ENCODE results near the gene DNAI1.

Gene DNAI1

GRCh38 chr9:34555500-34555899 is 96.9 kb downstream of the DNAI1 start:
- H3K9me3 ChIP-seq (ENCODE audit: control insufficient read depth, insufficient read depth, low read length): no peaks in the 10 kb centered on the region
- H3K9ac ChIP-seq (ENCODE audit: low read depth, low read length): no peak overlapping the region
- H3K4me1 ChIP-seq (ENCODE audit: insufficient read depth, low read length): peaks cover 22% of the 10 kb centered on the region
- no peaks in the 10 kb centered on the region for H3K36me3 ChIP-seq (ENCODE audit: insufficient read depth, low read length)

GRCh38 chr9:34555936-34556525 is 97.4 kb downstream of the DNAI1 start:
- H3K4me1 ChIP-seq (ENCODE audit: insufficient read depth, low read length): peaks cover 24% of the 10 kb centered on the region
- no peak overlapping the region for H3K9ac ChIP-seq (ENCODE audit: low read depth, low read length)
- no peaks in the 10 kb centered on the region for H3K9me3 ChIP-seq (ENCODE audit: control insufficient read depth, insufficient read depth, low read length)
- no peaks in the 10 kb centered on the region for H3K36me3 ChIP-seq (ENCODE audit: insufficient read depth, low read length)

GRCh38 chr9:34556949-34557348 is 98.3 kb downstream of the DNAI1 start:
- Histone ChIP-seq H3K36me3 (ENCODE audit: insufficient read depth, low read length) (peaks cover 3% of the 10 kb centered on the region; the same call in 1 of the 2 replicates), H3K4me1 (ENCODE audit: insufficient read depth, low read length) (peaks cover 24% of the 10 kb centered on the region), H3K9me3 (ENCODE audit: control insufficient read depth, insufficient read depth, low read length) (no peaks in the 10 kb centered on the region), H3K9ac (ENCODE audit: low read depth, low read length) (no peak overlapping the region)

- Histone ChIP-seq H3K4me1 (ENCODE audit: insufficient read depth, low read length) (peaks cover 24% of the 10 kb centered on the region), H3K36me3 (ENCODE audit: insufficient read depth, low read length) (peaks cover 3% of the 10 kb centered on the region; the same call in 1 of the 2 replicates), H3K9ac (ENCODE audit: low read depth, low read length) (no peak overlapping the region), H3K9me3 (ENCODE audit: control insufficient read depth, insufficient read depth, low read length) (no peaks in the 10 kb centered on the region)
Measured at GRCh38 chr9:34557426-34558321, 99.1 kb downstream of the DNAI1 start.

GRCh38 chr9:34558364-34558763 is 99.8 kb downstream of the DNAI1 start:
- peaks cover 3% of the 10 kb centered on the region; the same call in 1 of the 2 replicates for H3K36me3 ChIP-seq (ENCODE audit: insufficient read depth, low read length)
- H3K4me1 ChIP-seq (ENCODE audit: insufficient read depth, low read length): peaks cover 24% of the 10 kb centered on the region
- no peaks in the 10 kb centered on the region for H3K9me3 ChIP-seq (ENCODE audit: control insufficient read depth, insufficient read depth, low read length)
- no peak overlapping the region for H3K9ac ChIP-seq (ENCODE audit: low read depth, low read length)

- peaks cover 24% of the 10 kb centered on the region for H3K4me1 ChIP-seq (ENCODE audit: insufficient read depth, low read length)
- no peak overlapping the region for H3K9ac ChIP-seq (ENCODE audit: low read depth, low read length)
- no peaks in the 10 kb centered on the region for H3K9me3 ChIP-seq (ENCODE audit: control insufficient read depth, insufficient read depth, low read length)
- H3K36me3 ChIP-seq (ENCODE audit: insufficient read depth, low read length): peaks cover 3% of the 10 kb centered on the region; the same call in 1 of the 2 replicates
Measured at GRCh38 chr9:34558919-34559623, 100.5 kb downstream of the DNAI1 start.

- Histone ChIP-seq H3K36me3 (ENCODE audit: insufficient read depth, low read length) (peaks cover 3% of the 10 kb centered on the region; the same call in 1 of the 2 replicates), H3K4me1 (ENCODE audit: insufficient read depth, low read length) (peaks cover 21% of the 10 kb centered on the region), H3K9ac (ENCODE audit: low read depth, low read length) (no peak overlapping the region), H3K9me3 (ENCODE audit: control insufficient read depth, insufficient read depth, low read length) (no peaks in the 10 kb centered on the region)
Measured at GRCh38 chr9:34559624-34560455, 101.2 kb downstream of the DNAI1 start.

- peaks cover 17% of the 10 kb centered on the region for H3K4me1 ChIP-seq (ENCODE audit: insufficient read depth, low read length)
- H3K36me3 ChIP-seq (ENCODE audit: insufficient read depth, low read length): peaks cover 3% of the 10 kb centered on the region; the same call in 1 of the 2 replicates
- no peak overlapping the region for H3K9ac ChIP-seq (ENCODE audit: low read depth, low read length)
Measured at GRCh38 chr9:34560599-34561214, 102.1 kb downstream of the DNAI1 start.

GRCh38 chr9:34562135-34562745 is 103.6 kb downstream of the DNAI1 start:
- Histone ChIP-seq H3K9me3 (ENCODE audit: control insufficient read depth, insufficient read depth, low read length) (no peaks in the 10 kb centered on the region), H3K9ac (ENCODE audit: low read depth, low read length) (no peak overlapping the region), H3K36me3 (ENCODE audit: insufficient read depth, low read length) (peaks cover 3% of the 10 kb centered on the region; the same call in 1 of the 2 replicates), H3K4me1 (ENCODE audit: insufficient read depth, low read length) (peaks cover 22% of the 10 kb centered on the region)

More at GRCh38 chr9:34560599-34561214, 102.1 kb downstream of the DNAI1 start:
- H3K9me3 ChIP-seq (ENCODE audit: control insufficient read depth, insufficient read depth, low read length): no peaks in the 10 kb centered on the region

GRCh38 chr9:34563262-34563661 is 104.7 kb downstream of the DNAI1 start:
- Histone ChIP-seq H3K9ac (ENCODE audit: low read depth, low read length) (no peak overlapping the region), H3K9me3 (ENCODE audit: control insufficient read depth, insufficient read depth, low read length) (no peaks in the 10 kb centered on the region), H3K36me3 (ENCODE audit: insufficient read depth, low read length) (peaks cover 3% of the 10 kb centered on the region; the same call in 1 of the 2 replicates), H3K4me1 (ENCODE audit: insufficient read depth, low read length) (peaks cover 22% of the 10 kb centered on the region)

- H3K9me3 ChIP-seq (ENCODE audit: control insufficient read depth, insufficient read depth, low read length): no peaks in the 10 kb centered on the region
- peaks cover 3% of the 10 kb centered on the region; the same call in 1 of the 2 replicates for H3K36me3 ChIP-seq (ENCODE audit: insufficient read depth, low read length)
- H3K9ac ChIP-seq (ENCODE audit: low read depth, low read length): no peak overlapping the region
- peaks cover 22% of the 10 kb centered on the region for H3K4me1 ChIP-seq (ENCODE audit: insufficient read depth, low read length)
Measured at GRCh38 chr9:34564617-34565016, 106.0 kb downstream of the DNAI1 start.

- H3K9ac ChIP-seq (ENCODE audit: low read depth, low read length): no peak overlapping the region
- peaks cover 20% of the 10 kb centered on the region; the same call in 1 of the 2 replicates for H3K4me1 ChIP-seq (ENCODE audit: insufficient read depth, low read length)
- H3K9me3 ChIP-seq (ENCODE audit: control insufficient read depth, insufficient read depth, low read length): no peaks in the 10 kb centered on the region
- peaks cover 3% of the 10 kb centered on the region; the same call in 1 of the 2 replicates for H3K36me3 ChIP-seq (ENCODE audit: insufficient read depth, low read length)
Measured at GRCh38 chr9:34565856-34566255, 107.3 kb downstream of the DNAI1 start.

- peaks cover 25% of the 10 kb centered on the region; the same call in 1 of the 2 replicates for H3K4me1 ChIP-seq (ENCODE audit: insufficient read depth, low read length)
- no peak overlapping the region for H3K9ac ChIP-seq (ENCODE audit: low read depth, low read length)
- H3K9me3 ChIP-seq (ENCODE audit: control insufficient read depth, insufficient read depth, low read length): no peaks in the 10 kb centered on the region
- H3K36me3 ChIP-seq (ENCODE audit: insufficient read depth, low read length): peaks cover 3% of the 10 kb centered on the region; the same call in 1 of the 2 replicates
Measured at GRCh38 chr9:34566322-34566721, 107.7 kb downstream of the DNAI1 start.
